HG02885 (cell line): ENCODE measurements around the gene NUAK1.

ENCODE experiments used
- ATAC-seq: cut with Tn5 transposase; IDR thresholded peaks from one replicate; pipeline ENCODE4 v1.9.1; 2021; ENCODE audit warnings: mild to moderate bottlenecking; ENCODE audit not compliant: unreplicated experiment, poor library complexity

Gene NUAK1

DNA sequence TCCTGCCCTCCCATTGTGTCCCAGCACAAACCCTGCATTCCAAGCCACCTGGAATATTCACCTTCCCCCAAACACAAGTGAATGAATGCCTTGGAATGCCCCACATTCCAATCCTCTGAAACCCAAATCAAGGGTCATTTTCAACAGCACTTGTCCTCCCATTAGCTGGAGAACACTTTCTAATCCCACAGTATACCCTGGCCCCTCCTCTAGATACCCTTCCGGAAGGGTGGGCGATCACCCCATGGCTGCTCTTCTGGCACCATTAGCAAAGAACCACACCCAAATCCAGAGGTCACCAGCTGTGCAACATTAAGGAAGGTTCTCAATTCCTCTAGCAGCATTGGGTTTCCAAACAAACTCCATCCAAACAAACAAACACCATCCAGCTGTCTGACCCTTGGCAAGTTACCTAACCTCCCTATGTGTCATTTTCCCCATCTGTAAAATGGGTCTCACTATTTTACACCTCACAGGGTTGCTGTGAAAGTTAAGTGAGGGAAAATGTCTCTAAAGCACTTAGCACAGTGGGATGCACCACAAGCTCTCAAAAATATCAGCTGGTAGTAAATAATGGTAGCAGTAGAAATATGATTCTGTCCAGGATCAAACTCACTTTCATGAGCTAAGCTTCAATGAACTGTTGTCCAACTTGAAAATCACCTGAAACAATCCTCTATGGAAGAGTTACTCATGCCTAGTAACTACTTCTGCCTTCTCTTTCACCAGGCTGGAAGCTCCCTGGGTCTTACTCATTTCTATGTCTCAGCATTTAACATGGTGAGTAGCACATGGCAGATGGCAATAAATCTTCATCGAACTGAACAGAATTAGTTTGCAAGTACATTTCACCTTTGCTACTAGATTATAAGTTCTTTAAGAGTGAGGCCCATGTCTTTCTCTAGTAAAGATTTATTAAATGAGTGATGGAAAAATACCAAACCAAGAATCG, 5.3 kb downstream of the NUAK1 start:
- ATAC-seq, result no peak

DNA sequence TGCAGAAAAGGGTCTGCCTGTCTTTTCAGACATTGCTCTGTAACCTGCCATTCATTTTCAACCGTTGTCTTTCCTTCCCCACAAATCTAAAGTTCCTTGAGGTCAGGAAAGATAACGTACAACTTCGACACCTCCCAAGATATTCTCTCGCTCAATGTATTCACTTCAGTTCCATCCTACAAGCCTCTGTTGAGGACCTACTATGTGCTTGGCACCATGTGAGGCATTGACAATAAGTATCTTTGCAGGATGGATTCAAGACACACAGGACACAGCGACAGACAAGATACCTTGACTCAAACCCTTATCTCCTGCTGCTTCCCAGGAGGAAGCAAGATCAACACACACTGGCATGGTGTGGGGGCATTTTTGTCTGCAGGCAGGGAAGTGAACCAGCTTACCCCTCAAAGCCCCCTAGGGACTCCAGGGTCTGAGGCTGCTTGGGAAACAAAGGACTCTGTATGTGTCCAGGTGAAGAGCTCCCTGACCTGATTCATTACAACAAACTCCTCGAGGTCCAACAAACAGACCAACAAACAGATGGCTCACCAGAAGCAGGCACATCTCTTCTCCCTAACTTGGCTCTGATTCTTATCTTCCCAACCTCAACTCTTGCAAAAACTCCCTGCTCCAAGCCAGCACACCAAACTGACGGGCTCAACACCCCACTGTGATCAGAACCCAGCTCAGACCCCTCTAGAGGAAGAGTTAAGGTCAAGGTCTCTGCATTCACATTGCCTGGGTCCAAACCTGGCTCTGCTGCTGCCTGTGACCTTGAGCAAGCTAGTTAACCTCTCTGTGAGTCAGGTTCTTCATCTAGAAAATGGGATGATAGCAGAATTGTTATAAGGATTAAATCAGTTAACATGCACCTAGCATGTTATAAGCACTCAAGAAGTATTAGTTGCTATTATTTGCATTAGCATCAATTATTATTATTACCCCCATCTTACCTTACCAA, 6.3 kb downstream of the NUAK1 start:
- ATAC-seq, result no peak

DNA sequence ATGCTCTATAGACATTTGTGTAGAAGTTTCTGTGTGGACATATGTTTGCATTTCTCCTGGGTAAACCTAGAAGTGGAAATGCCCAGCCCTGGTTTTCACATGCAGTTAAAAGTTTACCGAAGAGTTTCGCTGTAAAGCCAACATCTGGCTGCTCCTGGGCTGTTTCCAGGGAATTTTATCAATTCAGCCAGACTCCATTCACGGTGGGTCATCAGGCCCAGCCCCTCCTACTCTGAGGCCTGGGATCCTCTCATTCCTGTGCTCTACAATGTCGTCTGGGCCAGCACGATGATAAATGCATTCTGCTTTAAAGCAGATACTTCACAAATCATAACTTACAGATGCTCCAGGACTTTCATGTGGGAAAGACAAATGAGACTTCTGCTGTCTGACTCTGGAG, 7.1 kb downstream of the NUAK1 start:
- ATAC-seq, result no peak

DNA sequence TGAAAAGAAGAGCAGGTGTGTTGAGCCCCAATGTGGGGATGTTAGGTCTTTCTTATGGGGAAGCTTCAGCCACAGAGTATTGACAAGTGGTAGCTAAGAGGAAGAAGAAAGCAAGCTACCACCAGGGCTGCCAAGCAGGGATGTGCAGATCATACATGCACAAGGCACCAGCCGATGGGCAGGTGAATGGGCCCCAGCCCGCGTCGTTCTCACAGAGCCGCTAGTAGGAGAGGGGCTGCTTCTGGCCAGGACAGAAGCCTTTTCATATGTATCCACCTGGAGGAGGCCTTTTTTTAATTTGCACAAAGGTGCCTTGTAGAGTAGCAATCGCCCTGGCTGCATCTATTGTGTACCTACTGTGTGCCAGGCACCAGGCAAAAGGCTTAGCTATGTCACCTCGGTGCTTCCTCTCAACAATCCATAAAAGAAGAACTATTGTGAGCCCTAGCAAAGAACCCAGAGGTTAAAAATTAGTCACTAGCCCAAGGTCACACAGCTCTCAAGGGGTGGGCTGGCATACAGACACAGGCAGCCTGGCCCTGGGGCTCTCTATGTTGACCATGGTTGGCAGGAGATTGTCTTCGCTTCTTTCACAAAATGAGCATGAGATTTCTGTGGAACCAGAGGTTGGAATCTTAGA, 8.2 kb downstream of the NUAK1 start:
- ATAC-seq, result no peak

DNA sequence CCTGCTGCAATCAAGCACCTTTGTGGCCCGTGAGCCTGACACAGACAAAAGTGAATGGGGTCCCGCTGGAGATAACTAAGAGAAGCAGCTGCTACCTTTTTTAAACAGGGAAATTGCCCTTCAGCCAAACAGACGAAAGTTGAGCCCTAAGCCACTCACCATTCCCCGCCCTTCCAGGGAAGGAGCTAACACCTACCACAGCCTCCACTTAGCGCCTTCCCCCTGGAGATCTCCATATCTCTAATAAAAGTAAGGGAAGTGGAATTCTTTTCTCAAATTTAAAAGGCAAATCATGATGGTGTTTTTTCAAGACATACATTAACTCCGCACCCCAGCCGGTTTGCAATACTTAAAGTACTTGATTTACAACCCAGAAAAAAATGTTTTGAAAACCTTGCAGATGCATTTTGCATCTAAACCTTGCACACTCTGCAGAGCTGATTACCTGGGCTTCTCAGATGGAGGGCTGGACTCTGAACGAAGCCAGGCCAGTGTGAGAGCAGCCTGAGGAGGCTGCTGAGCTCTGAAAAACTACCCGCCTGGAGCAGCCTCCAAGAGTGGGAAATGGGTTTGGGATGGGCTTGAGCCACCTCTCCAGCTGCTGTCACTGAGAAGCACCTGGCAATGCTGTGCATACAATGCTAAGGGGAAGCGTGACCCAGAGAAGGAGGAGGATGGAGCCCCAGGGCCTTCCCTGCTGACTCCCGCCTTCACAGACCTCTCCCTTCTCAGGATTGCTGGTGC, 10.0 kb downstream of the NUAK1 start:
- no peak for ATAC-seq

DNA sequence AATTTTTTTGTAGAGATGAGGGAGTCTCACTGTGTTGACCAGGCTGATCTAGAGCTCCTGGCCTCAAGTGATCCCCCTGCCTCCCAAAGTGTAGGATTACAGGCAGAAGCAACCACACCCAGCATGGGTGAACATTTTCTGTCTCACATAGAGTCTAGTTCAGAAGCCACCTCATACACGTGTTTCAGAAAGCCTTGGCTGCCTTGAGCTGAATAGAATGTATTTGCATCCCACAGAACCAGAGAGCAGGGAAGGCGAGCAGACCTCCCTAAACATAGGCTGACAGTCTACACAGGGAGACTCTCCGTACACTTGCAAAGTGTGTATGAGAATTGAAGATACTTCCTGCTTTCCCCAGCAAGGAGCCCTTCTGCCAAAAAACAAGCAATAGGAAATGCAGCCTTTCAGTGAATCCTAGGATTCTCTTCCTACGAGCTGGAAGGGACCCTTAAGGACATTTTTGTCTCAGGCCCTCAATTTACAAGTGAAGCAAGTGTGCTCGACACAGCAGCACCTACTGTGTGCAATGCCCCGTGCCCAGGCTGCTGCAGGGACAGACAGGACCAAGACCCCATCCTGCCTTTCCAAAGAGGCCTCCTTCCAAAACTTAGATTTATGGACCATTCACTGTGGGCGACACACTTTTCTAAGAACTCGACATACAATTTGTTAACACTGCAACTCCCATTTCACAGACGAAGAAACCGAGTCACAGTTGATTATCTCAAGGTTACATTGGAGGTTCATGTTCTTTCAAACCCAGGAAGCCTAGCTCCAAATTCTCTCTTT, 11.2 kb downstream of the NUAK1 start:
- no peak for ATAC-seq

DNA sequence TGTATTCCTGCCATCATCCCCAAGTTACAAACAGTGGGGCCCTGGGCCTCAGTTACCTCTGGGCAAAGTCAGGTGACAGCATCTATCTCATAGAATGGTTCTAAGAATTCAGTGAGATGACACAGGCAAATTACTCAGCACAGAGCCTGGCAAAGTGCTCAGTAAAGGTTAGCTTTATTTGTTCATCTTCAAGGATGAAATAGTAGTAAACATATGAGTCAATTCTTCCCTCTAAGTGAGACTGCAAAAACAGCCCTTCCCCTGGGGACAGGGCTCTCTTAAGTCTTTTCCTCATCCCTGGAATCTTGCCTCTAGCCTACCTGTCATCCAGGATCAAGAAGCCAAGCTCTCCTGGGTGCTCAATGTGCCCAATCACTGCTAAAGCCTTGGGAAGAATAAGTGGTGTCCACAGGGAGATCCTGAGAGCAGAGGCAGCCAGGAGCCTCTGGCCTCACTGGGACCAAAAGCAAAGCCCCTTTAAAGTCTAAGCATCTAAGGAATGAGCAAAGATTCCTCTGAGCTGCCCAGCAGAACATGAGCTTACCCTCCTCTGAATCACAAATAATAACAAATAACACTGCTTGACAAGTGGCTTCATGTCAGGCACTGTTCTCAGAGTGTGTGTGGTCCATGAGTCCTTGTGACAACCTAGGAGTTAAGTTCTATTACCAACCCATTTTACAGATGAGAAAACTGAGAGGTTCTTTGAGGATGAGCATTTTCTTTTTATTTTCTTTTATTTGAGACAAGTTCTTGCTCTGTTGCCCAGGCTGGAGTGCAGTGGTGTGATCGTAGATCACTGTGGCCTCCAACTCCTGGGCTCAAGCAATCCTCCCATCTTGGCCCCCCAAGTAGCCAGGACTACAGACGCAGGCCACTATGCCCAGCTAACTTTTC, 12.1 kb downstream of the NUAK1 start:
- no peak for ATAC-seq

DNA sequence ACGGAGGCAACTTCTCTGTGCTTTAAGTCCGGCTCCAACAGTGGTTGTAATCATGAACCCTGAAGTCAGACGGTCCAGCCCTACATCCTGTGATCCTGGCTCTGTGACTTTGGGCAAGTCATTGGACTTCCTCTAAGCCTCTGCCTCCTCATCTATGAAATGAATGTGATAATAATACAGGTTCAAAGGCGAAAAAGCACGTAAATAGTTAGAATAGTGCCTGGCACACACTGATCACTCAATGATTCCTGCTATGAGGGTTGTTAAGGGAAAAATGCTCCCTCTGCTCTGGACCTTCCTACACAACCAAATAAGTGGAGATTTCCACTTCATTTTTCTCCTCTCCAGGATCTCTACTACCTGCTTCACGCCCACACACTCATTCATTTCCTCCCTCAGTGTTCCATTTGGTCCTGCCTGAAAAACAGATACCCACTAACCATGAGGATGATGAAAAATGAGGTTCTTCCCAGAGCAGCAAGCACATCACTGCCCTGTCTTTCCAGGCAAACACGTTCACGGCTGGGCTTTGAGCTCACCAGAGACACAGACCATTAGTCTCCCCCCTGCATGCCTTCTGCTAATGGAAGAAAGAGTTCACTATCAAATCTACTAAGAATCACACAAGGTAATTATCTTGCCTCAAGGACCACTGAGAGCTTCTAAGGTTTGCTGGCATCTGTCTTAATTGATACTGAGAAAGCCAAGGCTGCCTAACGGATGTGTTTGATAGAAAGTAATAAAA, 13.2 kb downstream of the NUAK1 start:
- ATAC-seq, result no peak

DNA sequence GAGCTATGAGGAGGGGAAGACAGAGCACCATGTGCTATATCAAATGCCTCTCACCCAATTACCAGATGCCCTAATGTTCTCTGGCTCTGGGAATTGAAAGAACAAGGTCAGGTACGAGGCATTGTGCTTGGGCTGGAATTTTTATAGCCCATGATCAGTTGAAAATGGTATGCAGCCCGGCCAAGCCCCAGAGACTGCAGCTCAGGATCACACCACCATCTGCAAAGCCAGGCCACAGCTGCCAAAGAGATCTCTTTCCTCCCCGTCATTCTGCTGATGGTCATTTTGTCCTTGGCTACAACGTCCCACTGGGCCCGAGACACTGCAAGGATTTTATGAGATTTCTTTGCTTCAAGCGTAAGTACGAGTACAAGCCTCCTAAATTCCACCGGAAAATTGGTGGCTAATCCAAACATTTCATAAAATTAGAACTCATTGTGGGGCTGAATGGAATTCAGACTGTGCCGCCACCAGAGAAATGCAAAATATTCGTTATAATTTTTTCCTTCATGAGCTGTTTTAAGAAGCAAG, 15.1 kb downstream of the NUAK1 start:
- ATAC-seq, result no peak

DNA sequence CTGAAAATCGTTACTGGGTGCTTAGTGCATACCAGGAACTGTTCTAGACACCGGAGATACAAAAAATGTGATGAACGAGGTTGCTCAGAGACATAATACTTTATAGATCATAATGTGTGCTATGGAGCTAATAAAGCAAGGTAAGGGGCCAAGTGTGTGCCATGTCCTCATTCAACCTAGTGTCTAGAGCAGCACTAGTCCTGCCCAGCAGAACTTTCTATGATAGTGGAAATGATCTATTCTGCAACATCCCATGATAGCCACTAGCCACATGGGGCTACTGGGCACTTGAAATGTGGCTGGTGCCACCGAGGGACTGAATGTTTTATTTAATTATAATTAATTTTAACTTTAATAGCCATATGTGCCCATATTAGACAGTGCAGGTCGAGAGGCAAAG, 15.6 kb downstream of the NUAK1 start:
- no peak for ATAC-seq

DNA sequence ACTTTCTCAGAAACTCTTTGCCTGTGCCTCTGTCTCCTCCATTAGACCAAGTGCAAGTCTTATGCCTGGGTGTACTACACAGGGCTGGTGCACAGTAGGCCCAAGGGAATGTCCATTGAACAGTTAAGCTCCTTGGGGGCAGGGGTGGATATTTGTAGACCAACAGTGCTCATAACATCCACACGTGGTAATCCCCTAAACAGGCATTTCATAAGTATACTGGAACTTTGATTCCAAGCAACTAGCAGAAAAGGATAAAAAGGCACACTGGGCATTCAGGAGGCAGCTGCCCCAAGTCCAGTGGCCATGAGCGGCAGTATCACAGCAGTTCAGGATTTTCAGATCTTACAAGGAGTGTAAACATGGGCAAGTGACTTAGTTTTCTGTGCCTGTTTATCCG, 16.8 kb downstream of the NUAK1 start:
- ATAC-seq, result no peak

DNA sequence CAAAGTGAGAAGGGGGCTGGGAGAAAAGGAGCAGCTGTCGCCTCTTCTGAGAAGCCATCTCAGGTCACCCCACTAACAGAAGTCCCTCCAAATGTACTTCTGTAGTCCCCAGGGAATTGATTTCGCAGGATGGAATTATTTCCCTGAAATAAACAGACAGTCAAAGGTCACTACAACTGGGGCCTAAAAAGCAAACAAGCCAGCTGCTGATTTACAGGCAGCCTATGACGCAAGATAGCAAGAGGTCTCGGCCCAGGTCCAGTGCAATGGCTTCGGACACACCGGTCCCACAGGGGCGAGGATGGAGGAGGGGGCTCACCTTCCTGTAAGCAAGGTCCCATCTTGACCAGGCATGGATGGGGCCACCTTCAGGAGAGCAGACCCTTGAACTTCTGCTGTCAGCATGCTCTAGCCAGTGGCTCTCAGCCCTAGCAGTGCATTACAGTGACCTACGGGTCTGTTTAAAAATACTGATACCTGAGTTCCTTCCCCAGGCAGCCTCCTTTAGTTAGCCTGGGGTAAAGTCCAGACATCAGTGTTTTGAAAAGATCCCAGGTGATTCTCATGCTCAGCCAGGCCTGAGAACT, 18.1 kb downstream of the NUAK1 start:
- no peak for ATAC-seq

DNA sequence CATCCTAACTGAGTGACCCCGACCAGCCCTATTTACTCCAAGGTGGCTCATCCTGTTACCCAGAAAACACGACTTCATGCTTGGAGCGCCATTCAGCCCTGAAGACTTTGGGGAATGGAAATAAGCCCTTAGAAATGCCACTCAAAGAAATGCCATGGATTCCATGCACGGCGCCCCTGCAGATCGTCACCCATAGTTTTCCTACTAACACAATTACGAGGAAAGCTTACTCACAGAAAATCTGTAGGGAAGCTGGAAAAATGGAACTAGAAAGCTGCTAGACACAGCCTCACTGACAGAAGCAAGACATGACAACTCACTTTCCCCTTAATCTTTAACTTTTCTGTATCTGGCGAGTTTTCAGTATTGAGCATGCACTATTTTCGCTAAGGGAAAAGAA, 19.5 kb downstream of the NUAK1 start:
- no peak for ATAC-seq

DNA sequence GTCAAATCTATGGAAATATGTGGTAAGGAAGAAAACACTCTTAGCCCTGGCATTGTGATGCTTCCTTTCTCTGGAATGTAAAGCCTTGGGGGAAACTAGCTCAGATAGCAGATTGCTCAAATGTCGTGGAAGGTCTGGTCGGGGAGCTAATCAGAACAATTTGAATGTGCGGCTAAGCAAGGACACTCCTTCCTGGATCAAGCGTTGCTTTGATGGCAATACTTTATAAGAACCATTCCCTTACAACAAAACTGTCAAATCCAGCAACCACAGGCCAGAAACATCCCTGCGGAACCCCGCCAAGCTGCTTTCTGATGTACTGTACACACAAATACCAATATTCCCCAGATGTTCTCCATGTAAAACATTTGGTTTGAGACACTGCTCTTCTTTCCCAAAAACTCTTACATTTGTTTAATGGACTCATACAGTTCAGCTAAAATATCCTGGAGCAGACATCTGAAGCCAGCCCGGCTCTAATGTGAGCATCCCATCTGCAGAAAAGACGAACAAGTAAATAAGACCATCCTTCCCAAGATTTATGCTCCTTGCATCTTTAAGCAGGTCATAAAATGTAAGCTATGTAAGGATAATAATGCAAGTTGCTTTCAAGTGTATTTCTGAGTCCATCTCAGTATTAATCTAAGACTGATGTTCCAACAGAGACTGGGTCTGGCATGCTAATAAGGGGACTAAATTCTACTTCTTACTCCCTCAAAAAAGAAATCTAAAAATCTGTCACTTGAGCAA, 20.2 kb downstream of the NUAK1 start:
- ATAC-seq, result no peak

DNA sequence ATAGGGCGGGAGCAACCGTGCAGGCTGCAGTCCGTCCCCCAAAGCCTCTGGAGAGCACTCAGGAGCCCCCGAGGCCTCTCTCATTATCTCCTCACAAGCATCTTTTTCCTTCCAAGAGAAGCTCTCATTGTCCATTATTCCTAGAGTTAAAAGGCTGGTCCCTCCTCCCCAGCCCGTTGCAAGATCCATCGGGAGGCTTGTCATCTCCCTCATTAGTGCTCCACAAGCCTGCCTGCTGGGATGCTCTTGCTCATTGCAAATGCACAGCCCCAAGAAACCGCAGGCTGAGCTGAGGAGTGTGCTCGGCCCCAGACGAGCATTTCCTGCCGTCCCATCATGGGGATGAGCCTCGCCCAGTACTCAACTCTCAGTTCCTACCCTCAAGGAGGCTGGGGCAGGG, 23.3 kb downstream of the NUAK1 start:
- no peak for ATAC-seq

DNA sequence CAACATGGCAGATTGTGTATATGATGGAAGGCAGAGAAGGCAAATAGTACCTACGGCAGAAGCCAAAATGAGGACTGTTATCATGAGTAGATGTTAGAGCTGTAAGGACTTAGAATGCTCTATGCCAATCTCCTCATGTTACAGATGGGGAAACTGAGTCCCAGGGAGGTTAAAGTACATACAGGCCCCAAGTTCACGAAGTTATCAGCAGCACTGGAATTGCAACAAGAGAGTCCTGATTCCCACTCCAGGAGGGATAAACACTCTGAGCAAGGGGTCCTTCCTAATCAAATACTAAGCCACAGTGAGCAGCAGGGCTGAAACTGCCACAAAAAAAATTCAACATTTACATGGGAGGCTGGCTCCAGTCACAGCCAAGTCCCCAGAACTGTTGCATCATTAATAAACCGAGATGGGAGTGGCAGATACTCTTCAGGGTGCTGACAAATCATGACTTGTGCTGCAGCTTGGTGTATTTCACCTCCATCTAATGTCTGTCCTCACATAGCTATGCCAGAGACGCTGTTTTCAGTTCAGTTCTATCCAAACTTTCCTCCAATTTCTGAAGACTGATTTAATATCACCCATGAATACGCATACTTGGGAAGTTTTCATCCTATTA, 24.2 kb downstream of the NUAK1 start:
- ATAC-seq, result no peak
